ENCODE measurements around the gene EME1.
"Not testable (repeated sequence)": the region's sequence is repeated elsewhere in the genome, so short reads cannot be mapped to it uniquely, and the experiment has no call there.

Gene EME1

GRCh38 chr17:50331085-50331791 lies 41.8 kb upstream of the EME1 start:
- no peak for DNase-seq (ENCODE audit: low read depth)
- TF ChIP-seq CTCF (IDR thresholded peaks at IDR 0.05; ENCODE audit: control insufficient read depth, extremely low read depth, insufficient read depth): no peak
- H3K4me3 ChIP-seq (ENCODE audit: low read depth, low read length): no peak overlapping the region

GRCh38 chr17:50332196-50332595 lies 40.8 kb upstream of the EME1 start:
- no peak overlapping the region for H3K4me3 ChIP-seq (ENCODE audit: low read depth, low read length)
- no peak for TF ChIP-seq CTCF (IDR thresholded peaks at IDR 0.05; ENCODE audit: control insufficient read depth, extremely low read depth, insufficient read depth)
- DNase-seq (ENCODE audit: low read depth): no peak

- H3K4me3 ChIP-seq (ENCODE audit: low read depth, low read length); DNase-seq (ENCODE audit: low read depth): not testable (repeated sequence)
Observed at GRCh38 chr17:50333291-50334057, 39.6 kb upstream of the EME1 start.

GRCh38 chr17:50337956-50338355 lies 35.1 kb upstream of the EME1 start:
- H3K4me3 ChIP-seq (ENCODE audit: low read depth, low read length): no peak overlapping the region
- no peak for TF ChIP-seq CTCF (IDR thresholded peaks at IDR 0.05; ENCODE audit: control insufficient read depth, extremely low read depth, insufficient read depth)
- DNase-seq (ENCODE audit: low read depth): no peak

GRCh38 chr17:50338645-50339044 lies 34.4 kb upstream of the EME1 start:
- no peak overlapping the region for H3K4me3 ChIP-seq (ENCODE audit: low read depth, low read length)
- DNase-seq (ENCODE audit: low read depth): no peak
- TF ChIP-seq CTCF (IDR thresholded peaks at IDR 0.05; ENCODE audit: control insufficient read depth, extremely low read depth, insufficient read depth): no peak

- DNase-seq (ENCODE audit: low read depth): no peak
- TF ChIP-seq CTCF (IDR thresholded peaks at IDR 0.05; ENCODE audit: control insufficient read depth, extremely low read depth, insufficient read depth): no peak
- no peak overlapping the region for H3K4me3 ChIP-seq (ENCODE audit: low read depth, low read length)
Observed at GRCh38 chr17:50339381-50339780, 33.6 kb upstream of the EME1 start.

- DNase-seq (ENCODE audit: low read depth): no peak
- peak overlapping the region; percentile 60 for H3K4me3 ChIP-seq (ENCODE audit: low read depth, low read length)
- no peak for TF ChIP-seq CTCF (IDR thresholded peaks at IDR 0.05; ENCODE audit: control insufficient read depth, extremely low read depth, insufficient read depth)
Observed at GRCh38 chr17:50344731-50345365, 28.2 kb upstream of the EME1 start.

All from LNCaP clone FGC (cell line).